NB4 (cell line): ENCODE measurements around the gene SP100.

Experiments
- DNase-seq: peaks from one replicate; pipeline ENCODE4 v3.0.0; 2010; ENCODE audit warnings: low read depth
- H3K4me3 ChIP-seq: one replicate; pipeline ENCODE4 v1.5.1; 2011; ENCODE audit warnings: mild to moderate bottlenecking, low read depth, low read length, moderate library complexity
- CTCF ChIP-seq: IDR thresholded peaks from one replicate; pipeline ENCODE4 v1.5.1; 2012; ENCODE audit warnings: low read depth, low read length
- MAX ChIP-seq: IDR thresholded peaks from 2 replicates; pipeline ENCODE4 v1.6.1; 2011; ENCODE audit warnings: low read depth, low read length
- MYC ChIP-seq: IDR thresholded peaks from 2 replicates; pipeline ENCODE4 v1.6.1; 2011; ENCODE audit warnings: low read depth, low read length
- POLR2A ChIP-seq: IDR thresholded peaks from 2 replicates; pipeline ENCODE4 v1.6.1; 2011; ENCODE audit warnings: mild to moderate bottlenecking; ENCODE audit not compliant: insufficient read length; ENCODE audit errors: extremely low read depth

SP100 gene

GRCh38 chr2:230575642-230576324 lies 159.8 kb downstream of the SP100 start:
- DNase-seq: peak; percentile 65
- H3K4me3 ChIP-seq: no peak overlapping the region
- TF ChIP-seq CTCF (no peak), POLR2A (no peak), MAX (peak; percentile 91), MYC (peak; percentile 55; the same call in 1 of the 2 replicates)

- DNase-seq: no peak
- TF ChIP-seq MYC (no peak), CTCF (no peak), POLR2A (no peak), MAX (no peak)
Observed at GRCh38 chr2:230577114-230577513, 161.1 kb downstream of the SP100 start.

GRCh38 chr2:230578106-230578505 lies 162.1 kb downstream of the SP100 start:
- H3K4me3 ChIP-seq: no peak overlapping the region
- TF ChIP-seq CTCF: no peak
- no peak for TF ChIP-seq MAX
- TF ChIP-seq POLR2A: no peak
- no peak for TF ChIP-seq MYC

More at GRCh38 chr2:230577114-230577513, 161.1 kb downstream of the SP100 start:
- no peak overlapping the region for H3K4me3 ChIP-seq

GRCh38 chr2:230582851-230583283 lies 166.9 kb downstream of the SP100 start:
- DNase-seq: no peak
- no peak overlapping the region for H3K4me3 ChIP-seq
- no peak for TF ChIP-seq MYC
- no peak for TF ChIP-seq POLR2A
- TF ChIP-seq MAX: no peak
- no peak for TF ChIP-seq CTCF

More at GRCh38 chr2:230578106-230578505, 162.1 kb downstream of the SP100 start:
- no peak for DNase-seq

- no peak overlapping the region for H3K4me3 ChIP-seq
- TF ChIP-seq MAX: no peak
- DNase-seq: no peak
Observed at GRCh38 chr2:230583581-230583980, 167.6 kb downstream of the SP100 start.

- no peak overlapping the region for H3K4me3 ChIP-seq
- no peak for TF ChIP-seq MAX
- no peak for TF ChIP-seq POLR2A
- TF ChIP-seq MYC: no peak
- no peak for TF ChIP-seq CTCF
- no peak for DNase-seq
Observed at GRCh38 chr2:230586328-230586982, 170.5 kb downstream of the SP100 start.
